ENCODE results near the gene NAV3.

DNA sequence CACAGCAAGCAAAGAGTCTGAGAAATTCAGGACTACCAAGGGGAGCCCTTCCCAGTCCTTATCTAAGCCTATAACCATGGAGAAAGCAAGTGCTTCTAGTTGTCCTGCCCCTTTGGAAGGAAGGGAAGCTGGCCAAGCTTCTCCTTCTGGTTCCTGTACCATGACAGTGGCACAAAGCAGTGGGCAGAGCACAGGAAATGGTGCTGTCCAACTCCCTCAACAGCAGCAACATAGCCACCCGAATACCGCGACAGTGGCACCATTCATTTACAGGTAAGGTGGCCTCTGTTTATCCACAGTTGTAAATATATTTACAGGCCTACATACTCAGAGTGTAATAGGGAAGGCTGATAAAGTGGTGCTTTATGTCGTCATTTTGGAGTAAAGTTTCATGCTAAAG, 176.5 kb downstream of the NAV3 start:
- TF ChIP-seq CTCF (conservative IDR thresholded peaks at IDR 0.05; ENCODE audit: low read depth in 2 of 2): no peak
- TF ChIP-seq EZH2phosphoT487 (IDR thresholded peaks at IDR 0.05; ENCODE audit: unreplicated experiment): no peak
- no peak for TF ChIP-seq EZH2 (IDR thresholded peaks at IDR 0.05; ENCODE audit: low read depth, unreplicated experiment)
- TF ChIP-seq POLR2AphosphoS5 (IDR thresholded peaks at IDR 0.05; ENCODE audit: low read depth): no peak
- no peak for TF ChIP-seq STAT1 (IDR thresholded peaks at IDR 0.05; ENCODE audit: unreplicated experiment)
- no peak for TF ChIP-seq JUNB (IDR thresholded peaks at IDR 0.05; ENCODE audit: unreplicated experiment)
- TF ChIP-seq, protein P1, sequence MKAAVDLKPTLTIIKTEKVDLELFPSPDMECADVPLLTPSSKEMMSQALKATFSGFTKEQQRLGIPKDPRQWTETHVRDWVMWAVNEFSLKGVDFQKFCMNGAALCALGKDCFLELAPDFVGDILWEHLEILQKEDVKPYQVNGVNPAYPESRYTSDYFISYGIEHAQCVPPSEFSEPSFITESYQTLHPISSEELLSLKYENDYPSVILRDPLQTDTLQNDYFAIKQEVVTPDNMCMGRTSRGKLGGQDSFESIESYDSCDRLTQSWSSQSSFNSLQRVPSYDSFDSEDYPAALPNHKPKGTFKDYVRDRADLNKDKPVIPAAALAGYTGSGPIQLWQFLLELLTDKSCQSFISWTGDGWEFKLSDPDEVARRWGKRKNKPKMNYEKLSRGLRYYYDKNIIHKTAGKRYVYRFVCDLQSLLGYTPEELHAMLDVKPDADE (IDR thresholded peaks at IDR 0.05): no peak
- no peak for TF ChIP-seq CREB1 (CRISPR knock-in tag; IDR thresholded peaks at IDR 0.05; ENCODE audit: low read depth)
- TF ChIP-seq, protein P2, sequence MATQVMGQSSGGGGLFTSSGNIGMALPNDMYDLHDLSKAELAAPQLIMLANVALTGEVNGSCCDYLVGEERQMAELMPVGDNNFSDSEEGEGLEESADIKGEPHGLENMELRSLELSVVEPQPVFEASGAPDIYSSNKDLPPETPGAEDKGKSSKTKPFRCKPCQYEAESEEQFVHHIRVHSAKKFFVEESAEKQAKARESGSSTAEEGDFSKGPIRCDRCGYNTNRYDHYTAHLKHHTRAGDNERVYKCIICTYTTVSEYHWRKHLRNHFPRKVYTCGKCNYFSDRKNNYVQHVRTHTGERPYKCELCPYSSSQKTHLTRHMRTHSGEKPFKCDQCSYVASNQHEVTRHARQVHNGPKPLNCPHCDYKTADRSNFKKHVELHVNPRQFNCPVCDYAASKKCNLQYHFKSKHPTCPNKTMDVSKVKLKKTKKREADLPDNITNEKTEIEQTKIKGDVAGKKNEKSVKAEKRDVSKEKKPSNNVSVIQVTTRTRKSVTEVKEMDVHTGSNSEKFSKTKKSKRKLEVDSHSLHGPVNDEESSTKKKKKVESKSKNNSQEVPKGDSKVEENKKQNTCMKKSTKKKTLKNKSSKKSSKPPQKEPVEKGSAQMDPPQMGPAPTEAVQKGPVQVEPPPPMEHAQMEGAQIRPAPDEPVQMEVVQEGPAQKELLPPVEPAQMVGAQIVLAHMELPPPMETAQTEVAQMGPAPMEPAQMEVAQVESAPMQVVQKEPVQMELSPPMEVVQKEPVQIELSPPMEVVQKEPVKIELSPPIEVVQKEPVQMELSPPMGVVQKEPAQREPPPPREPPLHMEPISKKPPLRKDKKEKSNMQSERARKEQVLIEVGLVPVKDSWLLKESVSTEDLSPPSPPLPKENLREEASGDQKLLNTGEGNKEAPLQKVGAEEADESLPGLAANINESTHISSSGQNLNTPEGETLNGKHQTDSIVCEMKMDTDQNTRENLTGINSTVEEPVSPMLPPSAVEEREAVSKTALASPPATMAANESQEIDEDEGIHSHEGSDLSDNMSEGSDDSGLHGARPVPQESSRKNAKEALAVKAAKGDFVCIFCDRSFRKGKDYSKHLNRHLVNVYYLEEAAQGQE (IDR thresholded peaks at IDR 0.05; ENCODE audit: unreplicated experiment): peak; percentile 34
- no peak for TF ChIP-seq ZNF114 (CRISPR knock-in tag; IDR thresholded peaks at IDR 0.05)
- no peak for TF ChIP-seq ZNF462 (CRISPR knock-in tag; IDR thresholded peaks at IDR 0.05)
- no peak for TF ChIP-seq NANOG (IDR thresholded peaks at IDR 0.05; ENCODE audit: borderline replicate concordance)
